Tibial nerve (tissue), 4 donors: ENCODE results near the gene PAAF1.

Source experiments
- CTCF ChIP-seq, 5 experiments: fragments of 200-600 bp in 3 of 5; fragments of 450-650 bp in 2 of 5; sonication (generic) in 3 of 5; IDR thresholded peaks; one replicate each; pipeline ENCODE4 v1.5.1; 2016 to 2019; ENCODE audit warnings: antibody characterized with exemption in 5 of 5, mild to moderate bottlenecking in 3 of 5, moderate library complexity in 2 of 5
- EP300 ChIP-seq, 2 donors: sonication (generic); formaldehyde crosslinking; IDR thresholded peaks; one replicate each; pipeline ENCODE4 v1.6.1; 2017; ENCODE audit warnings: antibody characterized with exemption in 2 of 2, mild to moderate bottlenecking in 1 of 2
- POLR2A ChIP-seq, 2 donors: fragments of 450-650 bp; IDR thresholded peaks; one replicate each; pipeline ENCODE4 v1.6.1; 2017; ENCODE audit warnings: antibody characterized with exemption in 2 of 2, mild to moderate bottlenecking in 2 of 2, moderate library complexity in 2 of 2

- TF ChIP-seq CTCF (IDR thresholded peaks at IDR 0.05), result no peak
- no peak for TF ChIP-seq POLR2A (IDR thresholded peaks at IDR 0.05)
- TF ChIP-seq EP300 (IDR thresholded peaks at IDR 0.05), result no peak
Observed at GRCh38 chr11:73889536-73889935, 12.7 kb downstream of the PAAF1 start.
